ENCODE results near the gene RCOR3. TPM values are rescaled to one million over a fixed set of nuclear protein-coding genes. Genes with fewer than 3 reads are reported as not detected.
"Not testable (repeated sequence)": the region's sequence is repeated elsewhere in the genome, so short reads cannot be mapped to it uniquely, and the experiment has no call there.

Gene RCOR3
- total and polyA plus RNA-seq, 8 donors = 19.0 to 34.6 (median 25.5) TPM

GRCh38 chr1:211260141-211261107 lies 1.3 kb downstream of the RCOR3 start:
- peak; percentile 44 to 60 (median 56) for ATAC-seq
- intact Hi-C loops (cut with DNase I) = no loop called here
- DNase-seq = peak; percentile 87 to 92 (median 88)
- Histone ChIP-seq H3K9me3 (no peaks in the 10 kb centered on the region), H3K4me3 (peak overlapping the region; percentile 81 to 91 (median 87)), H3K27me3 (peaks cover 0 to 5% (median 0%) of the 10 kb centered on the region in 4 donors), H3K36me3 (no peaks in the 10 kb centered on the region), H3K27ac (peak overlapping the region; percentile 63 to 98 (median 86)), H3K4me1 (peaks cover 6 to 7% (median 7%) of the 10 kb centered on the region in 3 donors)
- 0 to 1% methylated on average over 56 to 59 of the region's 59 CpGs for WGBS, 2 donors
- no peak for TF ChIP-seq CTCF (IDR thresholded peaks at IDR 0.05)
- FAIRE-seq = no peak

- DNase-seq = no peak
- Histone ChIP-seq H3K27ac (peak overlapping the region; percentile 63 to 98 (median 86)), H3K4me3 (peak overlapping the region; percentile 81 to 91 (median 87)), H3K9me3 (no peaks in the 10 kb centered on the region), H3K4me1 (peaks cover 7 to 13% (median 9%) of the 10 kb centered on the region in 3 donors), H3K27me3 (peaks cover 0 to 5% (median 0%) of the 10 kb centered on the region in 4 donors), H3K36me3 (no peaks in the 10 kb centered on the region)
- FAIRE-seq = no peak
- ATAC-seq = no peak
- TF ChIP-seq CTCF (IDR thresholded peaks at IDR 0.05) = no peak
- 21 to 23% methylated on average over 2 of the region's 2 CpGs for WGBS, 2 donors
- intact Hi-C loops (cut with DNase I) = no loop called here
Measured at GRCh38 chr1:211261229-211261628, 2.1 kb downstream of the RCOR3 start.

GRCh38 chr1:211263022-211263421 lies 3.9 kb downstream of the RCOR3 start:
- H3K27me3 ChIP-seq; ATAC-seq; H3K4me3 ChIP-seq; H3K36me3 ChIP-seq; H3K27ac ChIP-seq; H3K9me3 ChIP-seq; intact Hi-C loops (cut with DNase I); H3K4me1 ChIP-seq; FAIRE-seq; DNase-seq: not testable (repeated sequence)
- 91 to 96% methylated on average over 1 of the region's 5 CpGs for WGBS, 2 donors

GRCh38 chr1:211267204-211267857 lies 8.2 kb downstream of the RCOR3 start:
- 95 to 99% methylated on average over 7 of the region's 7 CpGs for WGBS, 2 donors
- H3K36me3 ChIP-seq = peaks cover 0 to 14% (median 0%) of the 10 kb centered on the region in 3 donors
- no peak for ATAC-seq
- FAIRE-seq = no peak
- H3K27me3 ChIP-seq = peaks cover 0 to 3% (median 0%) of the 10 kb centered on the region in 4 donors
- no peak for TF ChIP-seq CTCF (IDR thresholded peaks at IDR 0.05)
- no peaks in the 10 kb centered on the region for H3K9me3 ChIP-seq
- H3K27ac ChIP-seq = no peak overlapping the region
- intact Hi-C loops (cut with DNase I) = no loop called here
- H3K4me1 ChIP-seq = peaks cover 6 to 8% (median 6%) of the 10 kb centered on the region in 3 donors
- no peak overlapping the region for H3K4me3 ChIP-seq
- DNase-seq = no peak

- Histone ChIP-seq H3K27ac (no peak overlapping the region), H3K27me3 (no peaks in the 10 kb centered on the region), H3K36me3 (peaks cover 5 to 58% (median 21%) of the 10 kb centered on the region in 3 donors), H3K9me3 (no peaks in the 10 kb centered on the region), H3K4me1 (peaks cover 0 to 9% (median 4%) of the 10 kb centered on the region in 3 donors), H3K4me3 (no peak overlapping the region)
- FAIRE-seq (no peak), DNase-seq (no peak), ATAC-seq (no peak)
- WGBS, 2 donors = 0% methylated on average over 1 of the region's 1 CpG
- no peak for TF ChIP-seq CTCF (IDR thresholded peaks at IDR 0.05)
- intact Hi-C loops (cut with DNase I) = no loop called here
Measured at GRCh38 chr1:211279340-211279739, 20.2 kb downstream of the RCOR3 start.

Measured in pancreas (tissue), 10 donors.